Effector CD8-positive, alpha-beta T cell (primary cell): ENCODE data around the gene COL9A1.

Experiments
- DNase-seq: peaks from one replicate; lab custom pipeline; 2025; lab: John Stamatoyannopoulos, UW

The COL9A1 gene

GRCh38 chr6:70286905-70287304, 16.0 kb downstream of the COL9A1 start:
- DNase-seq, result no peak

GRCh38 chr6:70285201-70285600, 17.7 kb downstream of the COL9A1 start:
- DNase-seq, result no peak

GRCh38 chr6:70282919-70283461, 19.9 kb downstream of the COL9A1 start:
- DNase-seq, result no peak

GRCh38 chr6:70282312-70282918, 20.5 kb downstream of the COL9A1 start:
- DNase-seq, result no peak

- DNase-seq, result no peak
Measured at GRCh38 chr6:70281923-70282311, 21.0 kb downstream of the COL9A1 start.

- DNase-seq, result no peak
Measured at GRCh38 chr6:70280400-70280853, 22.5 kb downstream of the COL9A1 start.

GRCh38 chr6:70277470-70277869, 25.4 kb downstream of the COL9A1 start:
- no peak for DNase-seq

GRCh38 chr6:70274338-70274737, 28.5 kb downstream of the COL9A1 start:
- DNase-seq, result no peak

- DNase-seq, result no peak
Measured at GRCh38 chr6:70272071-70272470, 30.8 kb downstream of the COL9A1 start.

GRCh38 chr6:70270287-70271005, 32.4 kb downstream of the COL9A1 start:
- no peak for DNase-seq

- no peak for DNase-seq
Measured at GRCh38 chr6:70266142-70266541, 36.7 kb downstream of the COL9A1 start.

GRCh38 chr6:70264306-70264705, 38.6 kb downstream of the COL9A1 start:
- DNase-seq, result no peak

- DNase-seq, result no peak
Measured at GRCh38 chr6:70258483-70258882, 44.4 kb downstream of the COL9A1 start.

- no peak for DNase-seq
Measured at GRCh38 chr6:70257768-70258273, 45.1 kb downstream of the COL9A1 start.

- DNase-seq, result no peak
Measured at GRCh38 chr6:70254784-70255183, 48.1 kb downstream of the COL9A1 start.

- no peak for DNase-seq
Measured at GRCh38 chr6:70253923-70254322, 49.0 kb downstream of the COL9A1 start.

GRCh38 chr6:70252604-70253003, 50.3 kb downstream of the COL9A1 start:
- DNase-seq, result no peak

- no peak for DNase-seq
Measured at GRCh38 chr6:70246118-70246517, 56.8 kb downstream of the COL9A1 start.

- DNase-seq, result no peak
Measured at GRCh38 chr6:70241991-70242420, 60.9 kb downstream of the COL9A1 start.

- DNase-seq, result no peak
Measured at GRCh38 chr6:70241031-70241430, 61.9 kb downstream of the COL9A1 start.

GRCh38 chr6:70236343-70236742, 66.5 kb downstream of the COL9A1 start:
- no peak for DNase-seq

GRCh38 chr6:70234561-70235236, 68.2 kb downstream of the COL9A1 start:
- no peak for DNase-seq

GRCh38 chr6:70231311-70231710, 71.6 kb downstream of the COL9A1 start:
- DNase-seq, result no peak
